Measurements from ENCODE around the gene LIPM. TPM values are rescaled to one million over a fixed set of nuclear protein-coding genes. Genes with fewer than 3 reads are reported as not detected.
A peak's percentile ranks its signal among the peaks of the same experiment; 100 is the strongest.

The LIPM gene, protein sequence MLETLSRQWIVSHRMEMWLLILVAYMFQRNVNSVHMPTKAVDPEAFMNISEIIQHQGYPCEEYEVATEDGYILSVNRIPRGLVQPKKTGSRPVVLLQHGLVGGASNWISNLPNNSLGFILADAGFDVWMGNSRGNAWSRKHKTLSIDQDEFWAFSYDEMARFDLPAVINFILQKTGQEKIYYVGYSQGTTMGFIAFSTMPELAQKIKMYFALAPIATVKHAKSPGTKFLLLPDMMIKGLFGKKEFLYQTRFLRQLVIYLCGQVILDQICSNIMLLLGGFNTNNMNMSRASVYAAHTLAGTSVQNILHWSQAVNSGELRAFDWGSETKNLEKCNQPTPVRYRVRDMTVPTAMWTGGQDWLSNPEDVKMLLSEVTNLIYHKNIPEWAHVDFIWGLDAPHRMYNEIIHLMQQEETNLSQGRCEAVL
- total RNA-seq (not detected), polyA plus RNA-seq (not detected)

DNA sequence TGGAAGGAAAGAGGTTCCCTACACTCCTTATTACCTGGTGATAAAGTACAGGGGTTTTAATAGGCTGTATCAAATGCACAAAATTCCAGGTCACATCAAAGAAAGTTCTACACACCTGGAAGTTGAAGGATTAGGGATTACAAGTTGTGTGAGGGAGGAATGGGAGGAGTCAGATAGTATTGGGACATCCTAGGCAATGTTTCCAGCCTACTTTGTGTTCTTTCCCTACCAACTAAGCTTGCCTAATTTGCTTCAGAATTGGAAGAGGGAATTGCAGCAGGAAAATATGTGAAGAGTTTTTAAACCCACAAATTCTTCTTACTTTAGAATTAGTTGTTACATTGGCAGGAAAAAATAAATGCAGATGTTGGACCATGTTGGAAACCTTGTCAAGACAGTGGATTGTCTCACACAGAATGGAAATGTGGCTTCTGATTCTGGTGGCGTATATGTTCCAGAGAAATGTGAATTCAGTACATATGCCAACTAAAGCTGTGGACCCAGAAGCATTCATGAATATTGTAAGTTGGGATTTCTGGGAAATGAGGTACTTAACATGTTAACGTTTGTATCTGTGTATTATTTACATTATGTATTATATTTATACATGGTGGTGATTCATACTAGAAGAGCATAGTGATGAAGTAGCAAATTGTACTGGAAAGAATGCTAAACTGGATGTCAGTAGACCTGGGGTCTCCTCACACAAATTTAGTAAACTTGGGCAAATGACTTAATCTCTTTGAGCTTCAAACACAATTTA, at the start of gene LIPM:
LIPM (plus strand) TSS at position 208 of the 763 bp plus-strand sequence; CDS start at position 375, 167 bp downstream.
- Mint-ChIP-seq H3K36me3 (no peaks in the 10 kb centered on the region), H3K27me3 (no peaks in the 10 kb centered on the region), H3K4me3 (no peak within 1 kb of the TSS), H3K9me3 (peaks cover 0 to 3% (median 0%) of the 10 kb centered on the region in 8 donors), H3K27ac (no peak within 1 kb of the TSS), H3K4me1 (no peaks in the 10 kb centered on the region)
- DNase-seq, result no peak
- Histone ChIP-seq H3K9me3 (ENCODE audit: control insufficient read depth in 1 of 2, low read length in 2 of 2) (no peaks in the 10 kb centered on the region), H3K27ac (ENCODE audit: low read depth, low read length) (no peak within 1 kb of the TSS), H3K36me3 (ENCODE audit: insufficient read depth, low read length) (no peaks in the 10 kb centered on the region), H3K4me3 (ENCODE audit: low read length in 2 of 2) (no peak within 1 kb of the TSS), H3K4me1 (ENCODE audit: insufficient read depth, low read length) (no peaks in the 10 kb centered on the region), H3K27me3 (ENCODE audit: insufficient read depth, low read length) (no peaks in the 10 kb centered on the region)
- intact Hi-C loops (cut with micrococcal nuclease), result no loop called here
- CTCF ChIA-PET (ENCODE audit: partially characterized antibody), result interaction anchor here (1.4 kb wide), 1 partner anchor 33 kb away, joined by 4 read pairs; no protein-coding TSS in a partner anchor
- POLR2A ChIA-PET (ENCODE audit: partially characterized antibody), result no interaction called here

DNA sequence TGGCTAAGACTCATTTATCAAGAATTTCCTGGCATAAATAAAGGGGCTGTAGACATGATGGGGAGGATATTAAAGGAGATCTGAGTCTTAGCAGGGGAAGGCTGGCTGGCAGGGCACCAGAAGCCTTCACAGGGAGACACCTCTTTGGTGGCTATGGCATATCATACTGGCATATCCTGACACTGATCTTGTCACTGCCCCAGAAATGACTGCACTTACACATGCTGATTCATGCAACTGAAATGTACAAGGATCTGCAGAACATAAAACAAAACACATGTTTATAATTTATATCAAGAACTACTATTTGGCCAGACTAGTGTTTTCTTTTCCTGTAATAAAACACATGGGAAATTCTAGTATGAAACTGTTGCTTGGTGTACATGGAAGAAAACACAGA, 48.2 kb upstream of the LIPM start:
- H3K27me3 Mint-ChIP-seq, result no peaks in the 10 kb centered on the region
- Histone ChIP-seq H3K9me3 (ENCODE audit: control insufficient read depth in 1 of 2, low read length in 2 of 2) (no peaks in the 10 kb centered on the region), H3K27me3 (ENCODE audit: insufficient read depth, low read length) (no peaks in the 10 kb centered on the region), H3K4me1 (ENCODE audit: insufficient read depth, low read length) (no peaks in the 10 kb centered on the region), H3K36me3 (ENCODE audit: insufficient read depth, low read length) (no peaks in the 10 kb centered on the region), H3K4me3 (ENCODE audit: low read length in 2 of 2) (no peak overlapping the region), H3K27ac (ENCODE audit: low read depth, low read length) (no peak overlapping the region)
- no peaks in the 10 kb centered on the region for H3K9me3 Mint-ChIP-seq
- no peak overlapping the region for H3K27ac Mint-ChIP-seq
- peaks cover 3 to 5% (median 5%) of the 10 kb centered on the region in 4 donors for H3K4me1 Mint-ChIP-seq
- no peak overlapping the region for H3K4me3 Mint-ChIP-seq
- no peak for DNase-seq
- intact Hi-C loops (cut with micrococcal nuclease), result no loop called here
- ChIA-PET CTCF (ENCODE audit: partially characterized antibody) (no interaction called here), POLR2A (ENCODE audit: partially characterized antibody) (no interaction called here)
- H3K36me3 Mint-ChIP-seq, result no peaks in the 10 kb centered on the region

DNA sequence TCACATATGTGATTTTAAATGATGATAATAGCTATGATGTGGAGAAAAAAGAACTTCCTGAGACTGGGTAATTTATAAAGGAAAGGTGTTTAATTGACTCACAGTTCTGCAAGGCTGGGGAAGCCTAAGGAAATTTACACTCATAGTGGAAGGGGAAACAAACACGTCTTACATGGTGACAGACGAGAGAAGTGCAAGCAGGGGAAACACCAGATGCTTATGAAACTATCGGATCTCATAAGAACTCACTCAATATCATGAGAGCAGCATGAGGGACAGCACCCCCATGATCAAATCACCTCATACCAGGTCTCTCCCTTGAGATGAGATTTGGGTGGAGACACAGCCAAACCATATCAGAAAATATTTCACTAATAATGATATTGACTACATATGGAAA, 46.8 kb upstream of the LIPM start:
- Histone ChIP-seq H3K36me3 (ENCODE audit: insufficient read depth, low read length) (no peaks in the 10 kb centered on the region), H3K4me1 (ENCODE audit: insufficient read depth, low read length) (no peaks in the 10 kb centered on the region), H3K4me3 (ENCODE audit: low read length in 2 of 2) (no peak overlapping the region), H3K9me3 (ENCODE audit: control insufficient read depth in 1 of 2, low read length in 2 of 2) (no peaks in the 10 kb centered on the region), H3K27ac (ENCODE audit: low read depth, low read length) (no peak overlapping the region), H3K27me3 (ENCODE audit: insufficient read depth, low read length) (no peaks in the 10 kb centered on the region)
- no peaks in the 10 kb centered on the region for H3K27me3 Mint-ChIP-seq
- H3K9me3 Mint-ChIP-seq, result no peaks in the 10 kb centered on the region
- H3K4me3 Mint-ChIP-seq, result peak overlapping the region in 1 of 8 donors; percentile 49
- H3K27ac Mint-ChIP-seq, result no peak overlapping the region
- H3K36me3 Mint-ChIP-seq, result no peaks in the 10 kb centered on the region
- CTCF ChIA-PET (ENCODE audit: partially characterized antibody), result interaction anchor here (0.7 to 1.3 kb wide), 2 partner anchors 63 to 177 kb away, joined by 3 read pairs; no protein-coding TSS in a partner anchor
- POLR2A ChIA-PET (ENCODE audit: partially characterized antibody), result no interaction called here
- DNase-seq, result no peak
- intact Hi-C loops (cut with micrococcal nuclease), result no loop called here
- H3K4me1 Mint-ChIP-seq, result peaks cover 5 to 10% (median 8%) of the 10 kb centered on the region in 4 donors

DNA sequence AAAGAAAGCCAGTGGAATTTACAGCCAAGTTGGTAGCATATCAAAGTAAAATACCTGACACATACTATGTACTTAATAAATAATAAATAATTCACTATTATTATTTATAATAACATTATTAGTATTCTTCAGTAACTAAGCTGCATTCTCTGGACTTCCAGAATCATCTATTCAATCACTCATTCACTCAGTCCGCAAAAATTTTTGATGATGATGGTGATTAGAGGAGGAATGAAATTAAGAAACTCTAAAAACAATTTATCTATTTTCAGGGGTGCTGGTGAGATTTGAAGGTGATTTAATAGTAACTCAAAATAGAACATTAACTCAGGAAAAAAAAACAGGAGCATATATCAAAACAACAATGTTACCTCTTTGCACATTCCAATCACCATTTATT, 45.9 kb upstream of the LIPM start:
- H3K27ac Mint-ChIP-seq, result no peak overlapping the region
- Histone ChIP-seq H3K27ac (ENCODE audit: low read depth, low read length) (no peak overlapping the region), H3K9me3 (ENCODE audit: control insufficient read depth in 1 of 2, low read length in 2 of 2) (no peaks in the 10 kb centered on the region), H3K36me3 (ENCODE audit: insufficient read depth, low read length) (no peaks in the 10 kb centered on the region), H3K27me3 (ENCODE audit: insufficient read depth, low read length) (no peaks in the 10 kb centered on the region), H3K4me3 (ENCODE audit: low read length in 2 of 2) (no peak overlapping the region), H3K4me1 (ENCODE audit: insufficient read depth, low read length) (no peaks in the 10 kb centered on the region)
- H3K9me3 Mint-ChIP-seq, result no peaks in the 10 kb centered on the region
- peaks cover 5 to 10% (median 8%) of the 10 kb centered on the region in 4 donors for H3K4me1 Mint-ChIP-seq
- no peak overlapping the region for H3K4me3 Mint-ChIP-seq
- no peaks in the 10 kb centered on the region for H3K36me3 Mint-ChIP-seq
- DNase-seq, result no peak
- intact Hi-C loops (cut with micrococcal nuclease), result no loop called here
- ChIA-PET POLR2A (ENCODE audit: partially characterized antibody) (interaction anchor here (0.6 kb wide), 1 partner anchor 1100 kb away, joined by 3 read pairs; no protein-coding TSS in a partner anchor), CTCF (ENCODE audit: partially characterized antibody) (no interaction called here)
- no peaks in the 10 kb centered on the region for H3K27me3 Mint-ChIP-seq

DNA sequence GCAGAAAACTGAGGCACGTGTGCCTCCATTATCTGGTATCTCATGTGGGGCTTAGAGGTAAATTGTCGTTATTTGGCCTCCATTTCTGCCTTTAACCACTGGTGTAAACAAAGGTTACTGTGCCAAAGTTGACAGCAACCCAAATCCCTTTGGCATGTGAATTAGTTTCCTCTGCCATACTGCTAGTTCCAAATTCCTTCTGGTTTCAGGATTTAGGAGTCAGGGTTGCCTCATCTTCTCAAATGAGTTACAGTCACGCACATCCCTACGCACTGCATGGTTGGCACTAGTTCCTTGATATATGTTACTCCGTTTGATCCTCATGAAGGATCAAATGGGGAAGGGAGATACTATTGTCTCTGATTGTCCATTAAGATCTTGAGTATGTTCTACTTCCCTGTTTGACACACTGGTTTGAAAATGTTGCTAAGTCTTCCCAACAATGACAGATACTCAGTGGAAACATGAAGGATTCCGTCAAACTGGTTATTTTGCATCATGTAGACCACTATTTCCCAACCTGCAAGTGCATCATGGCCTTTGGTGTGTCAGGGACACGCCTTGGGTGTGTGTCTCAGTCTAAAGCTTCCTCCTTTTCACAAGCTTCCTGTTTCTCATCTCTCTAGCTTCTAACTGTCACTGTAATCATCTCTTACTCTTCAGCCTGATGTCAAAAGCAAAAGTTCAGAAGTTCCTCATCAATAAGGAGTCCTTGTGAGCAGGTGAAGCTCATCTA, 43.0 kb upstream of the LIPM start, which contains the start of gene LIPN:
LIPN (plus strand) TSS at position 655 of the 736 bp plus-strand sequence. CDS start 1,386 bp downstream, outside the sequence.
- H3K27ac Mint-ChIP-seq, result no peak within 1 kb of the TSS
- Histone ChIP-seq H3K4me3 (ENCODE audit: low read length in 2 of 2) (no peak within 1 kb of the TSS), H3K4me1 (ENCODE audit: insufficient read depth, low read length) (no peaks in the 10 kb centered on the region), H3K36me3 (ENCODE audit: insufficient read depth, low read length) (no peaks in the 10 kb centered on the region), H3K27ac (ENCODE audit: low read depth, low read length) (no peak within 1 kb of the TSS), H3K27me3 (ENCODE audit: insufficient read depth, low read length) (no peaks in the 10 kb centered on the region), H3K9me3 (ENCODE audit: control insufficient read depth in 1 of 2, low read length in 2 of 2) (no peaks in the 10 kb centered on the region)
- H3K9me3 Mint-ChIP-seq, result no peaks in the 10 kb centered on the region
- intact Hi-C loops (cut with micrococcal nuclease), result no loop called here
- no peak for DNase-seq
- H3K4me3 Mint-ChIP-seq, result no peak within 1 kb of the TSS
- CTCF ChIA-PET (ENCODE audit: partially characterized antibody), result interaction anchor here (1.5 kb wide), 1 partner anchor 76 kb away, joined by 6 read pairs; no protein-coding TSS in a partner anchor
- no peaks in the 10 kb centered on the region for H3K36me3 Mint-ChIP-seq
- POLR2A ChIA-PET (ENCODE audit: partially characterized antibody), result no interaction called here
- peaks cover 0 to 2% of the 10 kb centered on the region in 2 donors for H3K27me3 Mint-ChIP-seq
- peaks cover 5 to 10% (median 8%) of the 10 kb centered on the region in 4 donors for H3K4me1 Mint-ChIP-seq

DNA sequence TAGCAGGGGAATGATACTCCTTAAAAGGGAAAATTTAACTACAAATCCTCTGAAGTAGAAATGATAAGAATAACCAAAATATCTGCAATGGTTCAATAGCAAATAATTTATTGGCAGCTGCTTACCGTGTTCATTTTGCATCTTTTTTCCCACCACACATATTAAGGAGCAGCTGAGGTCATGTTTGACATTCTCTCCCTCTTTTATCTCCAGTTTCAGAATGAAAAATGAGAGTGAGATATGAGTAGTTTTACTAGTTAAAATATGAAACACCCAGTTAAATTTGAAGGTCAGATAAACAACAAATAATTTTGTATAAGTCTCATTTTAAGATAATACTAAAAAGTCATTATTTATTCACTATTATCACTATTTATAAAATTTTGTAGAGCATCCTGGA, 39.6 kb upstream of the LIPM start:
- intact Hi-C loops (cut with micrococcal nuclease), result no loop called here
- Mint-ChIP-seq H3K4me1 (peaks cover 0 to 5% (median 4%) of the 10 kb centered on the region in 4 donors), H3K36me3 (no peaks in the 10 kb centered on the region), H3K27ac (no peak overlapping the region), H3K4me3 (no peak overlapping the region), H3K27me3 (peaks cover 0 to 2% of the 10 kb centered on the region in 2 donors), H3K9me3 (no peaks in the 10 kb centered on the region)
- no peak overlapping the region for H3K4me3 ChIP-seq (ENCODE audit: low read length in 2 of 2)
- H3K9me3 ChIP-seq (ENCODE audit: control insufficient read depth in 1 of 2, low read length in 2 of 2), result no peaks in the 10 kb centered on the region
- no peak overlapping the region for H3K27ac ChIP-seq (ENCODE audit: low read depth, low read length)
- no peaks in the 10 kb centered on the region for H3K27me3 ChIP-seq (ENCODE audit: insufficient read depth, low read length)
- POLR2A ChIA-PET (ENCODE audit: partially characterized antibody), result no interaction called here
- CTCF ChIA-PET (ENCODE audit: partially characterized antibody), result interaction anchor here (1.6 kb wide), 1 partner anchor 172 kb away, joined by 4 read pairs; no protein-coding TSS in a partner anchor
- DNase-seq, result no peak
- no peaks in the 10 kb centered on the region for H3K36me3 ChIP-seq (ENCODE audit: insufficient read depth, low read length)
- H3K4me1 ChIP-seq (ENCODE audit: insufficient read depth, low read length), result no peaks in the 10 kb centered on the region

Measured in CD4-positive, alpha-beta memory T cell (primary cell).